GM21528 (cell line): ENCODE results near the gene CERCAM.
"Not testable (repeated sequence)": the region's sequence is repeated elsewhere in the genome, so short reads cannot be mapped to it uniquely, and the experiment has no call there.

ENCODE experiments used
- ATAC-seq: cut with Tn5 transposase; IDR thresholded peaks from one replicate; pipeline ENCODE4 v1.9.1; 2021; ENCODE audit warnings: mild to moderate bottlenecking, moderate library complexity; ENCODE audit not compliant: unreplicated experiment, low FRiP score

Gene CERCAM

GRCh38 chr9:128416432-128417019, 4.1 kb upstream of the CERCAM start:
- ATAC-seq, result no peak

- no peak for ATAC-seq
Observed at GRCh38 chr9:128419061-128419925, 1.4 kb upstream of the CERCAM start.

- peak; percentile 58 for ATAC-seq
Observed at GRCh38 chr9:128420060-128420650, 502 bp upstream of the CERCAM start.

GRCh38 chr9:128421482-128421996, 882 bp downstream of the CERCAM start:
- no peak for ATAC-seq

- not testable (repeated sequence) for ATAC-seq
Observed at GRCh38 chr9:128422022-128422782, 1.5 kb downstream of the CERCAM start.

GRCh38 chr9:128422783-128423150, 2.1 kb downstream of the CERCAM start:
- ATAC-seq, result no peak

- not testable (repeated sequence) for ATAC-seq
Observed at GRCh38 chr9:128423356-128423755, 2.7 kb downstream of the CERCAM start.

GRCh38 chr9:128424268-128424780, 3.7 kb downstream of the CERCAM start:
- no peak for ATAC-seq

- ATAC-seq, result no peak
Observed at GRCh38 chr9:128428644-128429512, 8.2 kb downstream of the CERCAM start.

GRCh38 chr9:128429513-128430086, 8.9 kb downstream of the CERCAM start:
- ATAC-seq, result no peak

GRCh38 chr9:128431207-128431606, 10.6 kb downstream of the CERCAM start:
- no peak for ATAC-seq

- no peak for ATAC-seq
Observed at GRCh38 chr9:128434340-128434739, 13.7 kb downstream of the CERCAM start.

- no peak for ATAC-seq
Observed at GRCh38 chr9:128435611-128436010, 15.0 kb downstream of the CERCAM start.

- no peak for ATAC-seq
Observed at GRCh38 chr9:128438343-128439109, 17.9 kb downstream of the CERCAM start.

GRCh38 chr9:128439273-128439672, 18.6 kb downstream of the CERCAM start:
- no peak for ATAC-seq

GRCh38 chr9:128442150-128442549, 21.5 kb downstream of the CERCAM start:
- no peak for ATAC-seq

- ATAC-seq, result not testable (repeated sequence)
Observed at GRCh38 chr9:128446505-128446904, 25.8 kb downstream of the CERCAM start.

GRCh38 chr9:128448746-128449145, 28.1 kb downstream of the CERCAM start:
- no peak for ATAC-seq
